CD4-positive, alpha-beta memory T cell (primary cell): ENCODE results near the gene KCNIP4. TPM values are rescaled to one million over a fixed set of nuclear protein-coding genes. Genes with fewer than 3 reads are reported as not detected.

Source experiments
- CTCF ChIA-PET: fragments of 350-600 bp; sonication (Branson Sonifier 250); formaldehyde crosslinking; loops from one replicate; lab custom pipeline; 2021; ENCODE audit warnings: inconsistent platforms; ENCODE audit not compliant: partially characterized antibody; lab: Charles Lee
- POLR2A ChIA-PET: fragments of 350-600 bp; sonication (Branson Sonifier 250); formaldehyde crosslinking; loops from one replicate; lab custom pipeline; 2021; ENCODE audit not compliant: partially characterized antibody; lab: Charles Lee
- DNase-seq, 5 donors: peaks; one replicate each; pipeline versions ENCODE4 v3.0.0 to v3.0.0-alpha.2; 2020 to 2022; ENCODE audit warnings: mixed read lengths in 1 of 5
- H3K27ac ChIP-seq: one replicate; pipeline ENCODE4 v1.7.0; 2013; ENCODE audit warnings: low read depth, low read length
- H3K27me3 ChIP-seq: 2 replicates; pipeline ENCODE4 v1.7.0; 2013; ENCODE audit warnings: mild to moderate bottlenecking, low read length, moderate library complexity; ENCODE audit not compliant: insufficient read depth
- H3K36me3 ChIP-seq: 2 replicates; pipeline ENCODE4 v1.7.0; 2013; ENCODE audit warnings: mild to moderate bottlenecking, low read length, moderate library complexity; ENCODE audit not compliant: insufficient read depth
- H3K4me1 ChIP-seq: 2 replicates; pipeline ENCODE4 v1.7.0; 2013; ENCODE audit warnings: mild to moderate bottlenecking, low read length, moderate library complexity; ENCODE audit not compliant: insufficient read depth
- H3K4me3 ChIP-seq, 2 donors: one replicate each; pipeline ENCODE4 v1.7.0; 2013; ENCODE audit warnings: low read length in 2 of 2, mild to moderate bottlenecking in 1 of 2
- H3K9me3 ChIP-seq, 2 donors: one replicate each; pipeline ENCODE4 v1.7.0; 2013; ENCODE audit warnings: low read length in 2 of 2, control low read depth in 1 of 2; ENCODE audit not compliant: control insufficient read depth in 1 of 2
- H3K27ac Mint-ChIP-seq, 7 donors: one replicate each; pipeline ENCODE4 v1.8.0; 2020 to 2021; ENCODE audit warnings: mixed read lengths in 7 of 7, mild to moderate bottlenecking in 6 of 7, inconsistent platforms in 3 of 7, moderate library complexity in 3 of 7
- H3K27me3 Mint-ChIP-seq, 2 donors: one replicate each; pipeline ENCODE4 v1.8.0; 2020 to 2021; ENCODE audit warnings: mixed read lengths in 2 of 2
- H3K36me3 Mint-ChIP-seq, 2 donors: one replicate each; pipeline ENCODE4 v1.8.0; 2020 to 2021; ENCODE audit warnings: mixed read lengths in 2 of 2, inconsistent platforms in 1 of 2, mild to moderate bottlenecking in 1 of 2
- H3K4me1 Mint-ChIP-seq, 4 donors: one replicate each; pipeline ENCODE4 v1.8.0; 2020 to 2021; ENCODE audit warnings: mixed read lengths in 4 of 4, mild to moderate bottlenecking in 1 of 4
- H3K4me3 Mint-ChIP-seq, 8 donors: one replicate each; pipeline ENCODE4 v1.8.0; 2020 to 2021; ENCODE audit warnings: mixed read lengths in 8 of 8, mild to moderate bottlenecking in 7 of 8, moderate library complexity in 6 of 8, inconsistent platforms in 3 of 8
- H3K9me3 Mint-ChIP-seq, 8 donors: one replicate each; pipeline ENCODE4 v1.8.0; 2020 to 2021; ENCODE audit warnings: mixed read lengths in 8 of 8, mild to moderate bottlenecking in 5 of 8, inconsistent platforms in 3 of 8, moderate library complexity in 1 of 8
- intact Hi-C: fragments of 100-400 bp; cut with micrococcal nuclease; formaldehyde crosslinking; loops from one replicate; pipeline ENCODE4 v1.15.1; 2023
- polyA plus RNA-seq, 2 donors: library from polyadenylated mRNA; unstranded; fragments of 300-500 nt; fragmentation: Illumina TruSeq; gene quantifications; one replicate each; pipeline ENCODE4 v1.2.3, GENCODE V29; 2021
- total RNA-seq, 2 experiments: library from RNA; stranded (reverse); gene quantifications; one replicate each; pipeline ENCODE4 v1.2.3, GENCODE V29; 2021

The KCNIP4 gene
- total and polyA plus RNA-seq, 4 experiments from 2014 or later, result 0.11 to 0.26 TPM; not detected in 2

DNA sequence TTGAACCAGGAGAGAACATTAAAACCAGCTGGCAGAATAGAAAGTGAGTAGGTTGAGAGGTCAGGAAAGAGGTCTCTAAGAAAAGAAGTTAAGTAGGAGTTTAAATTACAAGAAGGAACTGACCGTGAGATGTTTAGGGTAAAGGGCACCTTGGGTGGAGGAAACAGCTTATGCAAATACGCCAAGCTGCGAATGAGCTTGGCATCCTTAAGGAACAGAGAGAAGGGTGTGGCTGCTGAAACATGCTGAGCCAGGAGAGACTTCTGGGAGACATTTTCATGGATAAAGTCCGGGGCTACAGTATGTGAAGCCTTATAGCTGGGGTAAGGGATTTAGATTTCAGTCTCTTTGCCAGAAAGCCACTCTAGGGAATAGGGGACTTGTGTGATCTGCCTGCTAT is 249.1 kb downstream of the KCNIP4 start:
- H3K9me3 ChIP-seq, result no peaks in the 10 kb centered on the region
- Mint-ChIP-seq H3K4me3 (no peak overlapping the region), H3K36me3 (no peaks in the 10 kb centered on the region), H3K9me3 (peaks cover 0 to 6% (median 2%) of the 10 kb centered on the region in 8 donors), H3K27me3 (no peaks in the 10 kb centered on the region), H3K4me1 (no peaks in the 10 kb centered on the region), H3K27ac (no peak overlapping the region)
- no peak overlapping the region for H3K4me3 ChIP-seq
- no peak for DNase-seq
- intact Hi-C loops, result no loop called here
- H3K4me1 ChIP-seq, result no peaks in the 10 kb centered on the region
- H3K27me3 ChIP-seq, result no peaks in the 10 kb centered on the region
- no peak overlapping the region for H3K27ac ChIP-seq
- POLR2A ChIA-PET, result no interaction called here
- CTCF ChIA-PET, result interaction anchor here (0.6 kb wide), 1 partner anchor 212 kb away, joined by 3 read pairs; no protein-coding TSS in a partner anchor
- no peaks in the 10 kb centered on the region for H3K36me3 ChIP-seq

DNA sequence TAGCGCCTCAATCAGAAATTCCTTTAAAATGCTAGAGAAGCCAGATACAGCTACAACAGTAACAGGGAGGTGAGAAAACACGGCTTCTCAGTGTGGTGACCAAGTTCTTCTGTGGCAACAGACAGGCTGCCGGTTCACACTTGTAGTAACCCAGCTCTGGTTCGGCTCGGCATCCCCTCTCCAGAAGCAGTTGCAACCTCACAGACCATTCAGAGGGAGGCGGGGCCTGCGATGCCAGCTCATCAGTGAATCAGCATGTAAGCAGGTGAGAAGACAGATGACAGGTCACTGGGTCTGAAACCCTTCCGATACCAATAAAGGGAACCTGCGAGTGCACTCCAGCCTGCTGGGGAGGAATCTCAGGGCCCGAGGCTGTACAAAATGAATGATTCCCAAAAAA is 251.0 kb downstream of the KCNIP4 start:
- Mint-ChIP-seq H3K36me3 (no peaks in the 10 kb centered on the region), H3K9me3 (peaks cover 0 to 5% (median 0%) of the 10 kb centered on the region in 8 donors), H3K27ac (no peak overlapping the region), H3K27me3 (no peaks in the 10 kb centered on the region), H3K4me3 (no peak overlapping the region), H3K4me1 (no peaks in the 10 kb centered on the region)
- Histone ChIP-seq H3K27me3 (no peaks in the 10 kb centered on the region), H3K9me3 (no peaks in the 10 kb centered on the region), H3K4me1 (no peaks in the 10 kb centered on the region), H3K36me3 (no peaks in the 10 kb centered on the region), H3K4me3 (no peak overlapping the region), H3K27ac (no peak overlapping the region)
- DNase-seq, result no peak
- ChIA-PET POLR2A (no interaction called here), CTCF (no interaction called here)
- intact Hi-C loops, result no loop called here

DNA sequence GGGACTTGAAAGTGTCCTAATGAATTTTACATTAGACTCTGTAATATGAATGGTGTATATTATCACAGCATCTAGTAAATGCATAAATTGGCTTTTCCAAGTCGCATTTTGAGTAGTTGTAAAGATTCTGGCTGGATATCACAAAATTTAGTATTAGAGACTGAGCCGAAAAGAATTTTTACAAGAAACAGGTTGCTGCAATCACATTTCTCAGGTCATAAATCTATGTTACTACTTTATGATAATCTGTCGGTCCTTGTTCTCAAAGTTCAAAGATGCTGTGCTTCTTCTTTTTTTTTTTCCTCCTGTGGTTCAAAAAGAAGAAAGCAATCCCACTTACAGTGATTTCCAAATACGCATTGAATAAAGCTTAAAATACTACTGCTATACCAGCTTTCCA is 253.4 kb downstream of the KCNIP4 start:
- Mint-ChIP-seq H3K27me3 (no peaks in the 10 kb centered on the region), H3K4me1 (no peaks in the 10 kb centered on the region), H3K9me3 (peaks cover 0 to 4% (median 0%) of the 10 kb centered on the region in 8 donors), H3K27ac (no peak overlapping the region), H3K4me3 (no peak overlapping the region), H3K36me3 (no peaks in the 10 kb centered on the region)
- Histone ChIP-seq H3K9me3 (no peaks in the 10 kb centered on the region), H3K36me3 (no peaks in the 10 kb centered on the region), H3K27me3 (no peaks in the 10 kb centered on the region), H3K4me1 (no peaks in the 10 kb centered on the region), H3K27ac (no peak overlapping the region), H3K4me3 (no peak overlapping the region)
- intact Hi-C loops, result no loop called here
- ChIA-PET POLR2A (no interaction called here), CTCF (no interaction called here)
- DNase-seq, result no peak

- Mint-ChIP-seq H3K36me3 (no peaks in the 10 kb centered on the region), H3K9me3 (peaks cover 0 to 12% (median 1%) of the 10 kb centered on the region in 8 donors), H3K4me3 (no peak overlapping the region), H3K27me3 (no peaks in the 10 kb centered on the region), H3K4me1 (no peaks in the 10 kb centered on the region), H3K27ac (no peak overlapping the region)
- no peak for DNase-seq
- Histone ChIP-seq H3K27ac (no peak overlapping the region), H3K4me1 (no peaks in the 10 kb centered on the region), H3K4me3 (no peak overlapping the region), H3K27me3 (no peaks in the 10 kb centered on the region), H3K9me3 (no peaks in the 10 kb centered on the region), H3K36me3 (no peaks in the 10 kb centered on the region)
- intact Hi-C loops, result no loop called here
- ChIA-PET CTCF (no interaction called here), POLR2A (no interaction called here)
Observed at GRCh38 chr4:21692241-21692640, 256.3 kb downstream of the KCNIP4 start.

DNA sequence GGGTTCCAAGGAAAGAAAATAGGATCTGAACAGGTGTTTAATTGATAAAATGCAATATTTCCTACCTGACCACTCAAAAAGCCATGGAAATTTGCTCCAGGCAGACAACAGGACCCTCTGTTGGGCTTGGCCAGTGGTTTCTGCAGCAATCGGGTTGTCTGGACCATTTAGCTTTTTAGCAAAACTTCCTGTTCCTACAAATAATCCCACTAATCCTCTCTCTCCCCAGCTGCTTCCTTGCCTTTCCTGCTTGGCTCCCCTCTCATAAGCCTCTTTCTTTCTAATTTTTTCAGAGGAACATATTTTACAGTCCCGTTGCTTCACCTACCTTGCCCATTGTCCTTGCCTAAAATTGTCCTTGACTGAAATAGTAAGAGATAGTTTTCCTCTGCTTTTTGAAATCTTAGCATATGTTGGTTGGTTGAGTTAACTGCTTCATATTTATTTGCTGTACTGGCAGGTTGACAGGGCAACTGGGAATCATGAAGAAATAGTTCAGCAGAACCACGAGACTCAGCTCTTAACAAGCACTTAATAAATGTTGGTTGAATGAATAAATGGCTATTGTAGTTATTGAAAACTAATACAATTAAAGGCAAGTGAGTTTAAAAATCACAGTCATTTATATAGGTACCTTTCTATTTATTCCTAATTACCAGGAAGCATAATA is 259.8 kb downstream of the KCNIP4 start:
- Histone ChIP-seq H3K4me3 (no peak overlapping the region), H3K27ac (no peak overlapping the region), H3K4me1 (no peaks in the 10 kb centered on the region), H3K36me3 (no peaks in the 10 kb centered on the region), H3K27me3 (no peaks in the 10 kb centered on the region), H3K9me3 (no peaks in the 10 kb centered on the region)
- no peaks in the 10 kb centered on the region for H3K4me1 Mint-ChIP-seq
- H3K9me3 Mint-ChIP-seq, result peaks cover 0 to 12% (median 3%) of the 10 kb centered on the region in 8 donors
- intact Hi-C loops, result no loop called here
- no peak overlapping the region for H3K4me3 Mint-ChIP-seq
- no peaks in the 10 kb centered on the region for H3K36me3 Mint-ChIP-seq
- ChIA-PET CTCF (no interaction called here), POLR2A (no interaction called here)
- H3K27me3 Mint-ChIP-seq, result no peaks in the 10 kb centered on the region
- no peak overlapping the region for H3K27ac Mint-ChIP-seq
- DNase-seq, result no peak

GRCh38 chr4:21685911-21686310 is 262.7 kb downstream of the KCNIP4 start:
- no peaks in the 10 kb centered on the region for H3K4me1 Mint-ChIP-seq
- Histone ChIP-seq H3K36me3 (no peaks in the 10 kb centered on the region), H3K27me3 (no peaks in the 10 kb centered on the region), H3K4me3 (no peak overlapping the region), H3K27ac (no peak overlapping the region), H3K9me3 (no peaks in the 10 kb centered on the region), H3K4me1 (no peaks in the 10 kb centered on the region)
- no peaks in the 10 kb centered on the region for H3K27me3 Mint-ChIP-seq
- intact Hi-C loops, result no loop called here
- ChIA-PET POLR2A (no interaction called here), CTCF (no interaction called here)
- H3K27ac Mint-ChIP-seq, result no peak overlapping the region
- no peaks in the 10 kb centered on the region for H3K36me3 Mint-ChIP-seq
- H3K4me3 Mint-ChIP-seq, result no peak overlapping the region
- peaks cover 0 to 20% (median 5%) of the 10 kb centered on the region in 8 donors for H3K9me3 Mint-ChIP-seq
- DNase-seq, result no peak

DNA sequence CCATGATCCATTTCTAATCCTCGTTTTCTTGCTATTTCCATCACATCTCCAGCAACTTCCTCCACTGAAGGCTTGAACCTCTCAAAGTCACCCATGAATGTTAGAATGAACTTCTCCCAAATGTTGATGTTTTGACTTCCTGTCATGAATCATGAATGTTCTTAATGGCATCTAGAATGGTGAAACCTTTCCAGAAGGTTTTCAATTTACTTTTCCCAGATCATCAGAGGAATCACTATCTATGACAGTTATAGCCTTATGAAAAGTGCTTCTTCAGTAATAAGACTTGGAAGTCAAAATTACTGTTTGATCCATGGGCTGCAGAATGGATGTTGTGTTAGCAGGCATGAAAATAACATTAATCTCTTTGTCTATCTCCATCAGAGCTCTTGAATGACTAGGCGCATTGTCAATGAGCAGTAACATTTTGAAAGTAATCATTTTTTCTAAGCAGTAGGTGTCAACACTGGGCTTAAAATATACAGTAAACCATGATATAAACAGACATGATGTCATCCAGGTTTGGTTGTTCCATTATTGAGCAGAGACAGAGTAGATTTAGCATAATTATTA is 268.2 kb downstream of the KCNIP4 start:
- Mint-ChIP-seq H3K4me3 (no peak overlapping the region), H3K36me3 (no peaks in the 10 kb centered on the region), H3K9me3 (peaks cover 4 to 22% (median 8%) of the 10 kb centered on the region in 8 donors), H3K4me1 (no peaks in the 10 kb centered on the region), H3K27me3 (no peaks in the 10 kb centered on the region), H3K27ac (no peak overlapping the region)
- intact Hi-C loops, result no loop called here
- ChIA-PET POLR2A (no interaction called here), CTCF (no interaction called here)
- no peaks in the 10 kb centered on the region for H3K9me3 ChIP-seq
- no peaks in the 10 kb centered on the region for H3K4me1 ChIP-seq
- H3K36me3 ChIP-seq, result no peaks in the 10 kb centered on the region
- no peak overlapping the region for H3K4me3 ChIP-seq
- no peak for DNase-seq
- no peak overlapping the region for H3K27ac ChIP-seq
- H3K27me3 ChIP-seq, result no peaks in the 10 kb centered on the region
